HFFc6 (cell line): Measurements from ENCODE around the gene DCDC2B. TPM values are rescaled to one million over a fixed set of nuclear protein-coding genes. Genes with fewer than 3 reads are reported as not detected.
"Not testable (repeated sequence)": the region's sequence is repeated elsewhere in the genome, so short reads cannot be mapped to it uniquely, and the experiment has no call there.

Experiments
- DNase-seq: peaks from one replicate; pipeline ENCODE4 v3.0.0-alpha.2; 2018
- H3K27ac Mint-ChIP-seq: 2 replicates; pipeline ENCODE4 v1.8.0; 2020; ENCODE audit warnings: mild to moderate bottlenecking, mixed read lengths
- H3K27me3 Mint-ChIP-seq: 2 replicates; pipeline ENCODE4 v1.8.0; 2021; ENCODE audit warnings: mild to moderate bottlenecking, moderate library complexity, mixed read lengths; ENCODE audit not compliant: insufficient read depth
- H3K36me3 Mint-ChIP-seq: 2 replicates; pipeline ENCODE4 v1.8.0; 2021; ENCODE audit warnings: low read depth, mixed read lengths
- H3K4me1 Mint-ChIP-seq: 2 replicates; pipeline ENCODE4 v1.8.0; 2020; ENCODE audit warnings: low read depth, mixed read lengths
- H3K4me3 Mint-ChIP-seq: 2 replicates; pipeline ENCODE4 v1.8.0; 2020; ENCODE audit warnings: mild to moderate bottlenecking, moderate library complexity, mixed read lengths
- H3K9me3 Mint-ChIP-seq: 2 replicates; pipeline ENCODE4 v1.8.0; 2020; ENCODE audit warnings: mild to moderate bottlenecking, mixed read lengths
- total RNA-seq, 6 experiments: library from RNA; stranded (reverse); fragmentation: NEBNext Ultra II Directional; extraction: Animal tissue kit (Norgen Biotek cat#: 25700); gene quantifications; 2 replicates in 1 of 6; 3 replicates in 5 of 6; pipeline ENCODE4 v1.2.3, GENCODE V29; 2021
- TF ChIP-seq, protein P1 (sequence below): fragments of 200-600 bp; sonication (generic); IDR thresholded peaks from 2 replicates; pipeline ENCODE4 v1.5.0; 2021; ENCODE audit warnings: antibody characterized with exemption, mild to moderate bottlenecking

DCDC2B gene
- total RNA-seq, 6 experiments from 2014 or later: not detected

GRCh38 chr1:32257227-32257508 lies 48.3 kb downstream of the DCDC2B start:
- peaks cover 5% of the 10 kb centered on the region; the same call in 1 of the 2 replicates for H3K27me3 Mint-ChIP-seq
- H3K4me3 Mint-ChIP-seq: no peak overlapping the region
- no peaks in the 10 kb centered on the region for H3K9me3 Mint-ChIP-seq
- no peaks in the 10 kb centered on the region for H3K4me1 Mint-ChIP-seq
- TF ChIP-seq, protein P1, sequence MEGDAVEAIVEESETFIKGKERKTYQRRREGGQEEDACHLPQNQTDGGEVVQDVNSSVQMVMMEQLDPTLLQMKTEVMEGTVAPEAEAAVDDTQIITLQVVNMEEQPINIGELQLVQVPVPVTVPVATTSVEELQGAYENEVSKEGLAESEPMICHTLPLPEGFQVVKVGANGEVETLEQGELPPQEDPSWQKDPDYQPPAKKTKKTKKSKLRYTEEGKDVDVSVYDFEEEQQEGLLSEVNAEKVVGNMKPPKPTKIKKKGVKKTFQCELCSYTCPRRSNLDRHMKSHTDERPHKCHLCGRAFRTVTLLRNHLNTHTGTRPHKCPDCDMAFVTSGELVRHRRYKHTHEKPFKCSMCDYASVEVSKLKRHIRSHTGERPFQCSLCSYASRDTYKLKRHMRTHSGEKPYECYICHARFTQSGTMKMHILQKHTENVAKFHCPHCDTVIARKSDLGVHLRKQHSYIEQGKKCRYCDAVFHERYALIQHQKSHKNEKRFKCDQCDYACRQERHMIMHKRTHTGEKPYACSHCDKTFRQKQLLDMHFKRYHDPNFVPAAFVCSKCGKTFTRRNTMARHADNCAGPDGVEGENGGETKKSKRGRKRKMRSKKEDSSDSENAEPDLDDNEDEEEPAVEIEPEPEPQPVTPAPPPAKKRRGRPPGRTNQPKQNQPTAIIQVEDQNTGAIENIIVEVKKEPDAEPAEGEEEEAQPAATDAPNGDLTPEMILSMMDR: no peak
- no peaks in the 10 kb centered on the region for H3K36me3 Mint-ChIP-seq
- no peak for DNase-seq
- no peak overlapping the region for H3K27ac Mint-ChIP-seq

GRCh38 chr1:32263236-32263593 lies 54.3 kb downstream of the DCDC2B start:
- H3K27ac Mint-ChIP-seq, H3K4me3 Mint-ChIP-seq, H3K27me3 Mint-ChIP-seq, DNase-seq, H3K36me3 Mint-ChIP-seq, H3K9me3 Mint-ChIP-seq: not testable (repeated sequence)
- peaks cover 11% of the 10 kb centered on the region for H3K4me1 Mint-ChIP-seq

GRCh38 chr1:32263744-32264143 lies 54.9 kb downstream of the DCDC2B start:
- no peak for DNase-seq
- H3K4me3 Mint-ChIP-seq: no peak overlapping the region
- H3K9me3 Mint-ChIP-seq: no peaks in the 10 kb centered on the region
- TF ChIP-seq, protein P1: no peak
- H3K36me3 Mint-ChIP-seq: no peaks in the 10 kb centered on the region
- H3K27me3 Mint-ChIP-seq: peaks cover 7% of the 10 kb centered on the region; the same call in 1 of the 2 replicates
- no peak overlapping the region for H3K27ac Mint-ChIP-seq
- peaks cover 11% of the 10 kb centered on the region for H3K4me1 Mint-ChIP-seq

Other genes starting within 250 kb of the DCDC2B start
- gene KHDRBS1, start 195.2 kb upstream of the DCDC2B start, total RNA-seq: 100 to 1,000 TPM; 119 to 160 (median 148) TPM
- gene TMEM39B, start 136.2 kb upstream of the DCDC2B start, total RNA-seq: 10 to 100 TPM; 17.6 to 23.2 (median 20.8) TPM
- gene KPNA6, start 101.0 kb upstream of the DCDC2B start, total RNA-seq: 100 to 1,000 TPM; 116 to 132 (median 122) TPM
- gene TXLNA, start 29.4 kb upstream of the DCDC2B start, total RNA-seq: 10 to 100 TPM; 89.4 to 95.2 (median 93.0) TPM
- gene CCDC28B, start 8.5 kb upstream of the DCDC2B start, total RNA-seq: 10 to 100 TPM; 12.5 to 15.7 (median 15.3) TPM
- 1 to 10 TPM in 5 of 6 experiments, under 1 TPM in 1; 0.81 to 2.4 (median 2.2) TPM for gene IQCC, start 3.4 kb upstream of the DCDC2B start, total RNA-seq
- gene TMEM234, start 13.3 kb downstream of the DCDC2B start, total RNA-seq: 10 to 100 TPM; 18.5 to 23.7 (median 20.3) TPM
- 100 to 1,000 TPM; 279 to 313 (median 285) TPM for gene EIF3I, start 13.3 kb downstream of the DCDC2B start, total RNA-seq
- 1 to 10 TPM; 1.1 to 2.1 (median 1.5) TPM for gene FAM167B, start 38.1 kb downstream of the DCDC2B start, total RNA-seq
- not detected for gene LCK, start 42.2 kb downstream of the DCDC2B start, total RNA-seq
- gene HDAC1, start 83.0 kb downstream of the DCDC2B start, total RNA-seq: 10 to 100 TPM; 78.5 to 94.9 (median 92.2) TPM
- 10 to 100 TPM in 4 of 6 experiments, 1 to 10 TPM in 2; 7.8 to 12.8 (median 11.4) TPM for gene MARCKSL1, start 127.1 kb downstream of the DCDC2B start, total RNA-seq
- 1 to 10 TPM; 1.1 to 3.0 (median 1.7) TPM for gene FAM229A, start 153.4 kb downstream of the DCDC2B start, total RNA-seq
- gene TSSK3, start 153.4 kb downstream of the DCDC2B start, total RNA-seq: 1 to 10 TPM in 1 of 6 experiments, under 1 TPM in 5; 0.38 to 1.2 (median 0.72) TPM
- 10 to 100 TPM; 52.9 to 65.5 (median 60.1) TPM for gene BSDC1, start 185.4 kb downstream of the DCDC2B start, total RNA-seq